Smooth muscle cell (in vitro differentiated cells): ENCODE measurements around the gene TTC38. TPM values are rescaled to one million over a fixed set of nuclear protein-coding genes. Genes with fewer than 3 reads are reported as not detected.

Experiments used
- DNase-seq: peaks from one replicate; lab custom pipeline; 2025; ENCODE audit not compliant: unreplicated experiment; lab: John Stamatoyannopoulos, UW
- H2AFZ ChIP-seq: fragments of 200-600 bp; sonication (generic); 2 replicates; pipeline ENCODE4 v1.6.0; 2016; ENCODE audit warnings: antibody characterized with exemption, low read depth, mild to moderate bottlenecking
- H3F3A ChIP-seq: fragments of 200-600 bp; sonication (generic); 2 replicates; pipeline ENCODE4 v1.6.0; 2017; ENCODE audit warnings: antibody characterized with exemption, low read depth
- H3K27ac ChIP-seq: fragments of 200-600 bp; sonication (generic); 2 replicates; pipeline ENCODE4 v1.5.1; 2016; ENCODE audit warnings: low read depth, mild to moderate bottlenecking
- H3K27me3 ChIP-seq: fragments of 200-600 bp; sonication (generic); 2 replicates; pipeline ENCODE4 v1.6.1; 2016; ENCODE audit warnings: low read depth, mild to moderate bottlenecking
- H3K36me3 ChIP-seq: fragments of 200-600 bp; sonication (generic); 2 replicates; pipeline ENCODE4 v1.5.1; 2016; ENCODE audit warnings: low read depth
- H3K4me1 ChIP-seq: fragments of 200-600 bp; sonication (generic); 2 replicates; pipeline ENCODE4 v1.5.1; 2016; ENCODE audit warnings: low read depth
- H3K4me2 ChIP-seq: fragments of 200-600 bp; sonication (generic); 2 replicates; pipeline ENCODE4 v1.6.0; 2016; ENCODE audit warnings: mild to moderate bottlenecking
- H3K4me3 ChIP-seq: fragments of 200-600 bp; sonication (generic); 2 replicates; pipeline ENCODE4 v1.5.1; 2016; ENCODE audit warnings: mild to moderate bottlenecking
- H3K79me2 ChIP-seq: fragments of 200-600 bp; sonication (generic); 2 replicates; pipeline ENCODE4 v1.6.0; 2016; ENCODE audit warnings: low read depth, mild to moderate bottlenecking
- H3K9ac ChIP-seq: fragments of 200-600 bp; sonication (generic); 2 replicates; pipeline ENCODE4 v1.6.0; 2016; ENCODE audit warnings: low read depth
- H3K9me3 ChIP-seq: fragments of 200-600 bp; sonication (generic); replicated peaks from 2 replicates; pipeline ENCODE4 v1.5.1; 2016; ENCODE audit warnings: low read depth
- H4K20me1 ChIP-seq: fragments of 200-600 bp; sonication (generic); 2 replicates; pipeline ENCODE4 v1.6.0; 2016; ENCODE audit warnings: low read depth
- WGBS: methylation state at CpG from one replicate; pipeline ENCODE4 v1.1.7; 2016; ENCODE audit warnings: low lambda C conversion rate; 5-methylcytosine and 5-hydroxymethylcytosine counted together
- polyA plus RNA-seq: library from polyadenylated mRNA; unstranded; fragments of >200 nt; fragmentation: Nextera tagmentation; extraction: Ambion mirVana; gene quantifications from 2 replicates; pipeline ENCODE4 v1.2.1, GENCODE V29; 2016
- total RNA-seq: library from RNA; depleted of rRNA; stranded (reverse); fragments of >200 nt; gene quantifications from 2 replicates; pipeline ENCODE4 v1.2.3, GENCODE V29; 2014
- TF ChIP-seq, protein P1 (sequence below): fragments of 200-600 bp; sonication (generic); IDR thresholded peaks from 2 replicates; pipeline ENCODE4 v1.5.1; 2017; ENCODE audit warnings: borderline replicate concordance, mild to moderate bottlenecking, antibody characterized with exemption; ENCODE audit not compliant: insufficient read depth, poor library complexity, severe bottlenecking

The TTC38 gene
- total RNA-seq = 24.4 and 35.6 TPM in 2 replicates
- polyA plus RNA-seq = 14.2 and 19.6 TPM in 2 replicates

DNA sequence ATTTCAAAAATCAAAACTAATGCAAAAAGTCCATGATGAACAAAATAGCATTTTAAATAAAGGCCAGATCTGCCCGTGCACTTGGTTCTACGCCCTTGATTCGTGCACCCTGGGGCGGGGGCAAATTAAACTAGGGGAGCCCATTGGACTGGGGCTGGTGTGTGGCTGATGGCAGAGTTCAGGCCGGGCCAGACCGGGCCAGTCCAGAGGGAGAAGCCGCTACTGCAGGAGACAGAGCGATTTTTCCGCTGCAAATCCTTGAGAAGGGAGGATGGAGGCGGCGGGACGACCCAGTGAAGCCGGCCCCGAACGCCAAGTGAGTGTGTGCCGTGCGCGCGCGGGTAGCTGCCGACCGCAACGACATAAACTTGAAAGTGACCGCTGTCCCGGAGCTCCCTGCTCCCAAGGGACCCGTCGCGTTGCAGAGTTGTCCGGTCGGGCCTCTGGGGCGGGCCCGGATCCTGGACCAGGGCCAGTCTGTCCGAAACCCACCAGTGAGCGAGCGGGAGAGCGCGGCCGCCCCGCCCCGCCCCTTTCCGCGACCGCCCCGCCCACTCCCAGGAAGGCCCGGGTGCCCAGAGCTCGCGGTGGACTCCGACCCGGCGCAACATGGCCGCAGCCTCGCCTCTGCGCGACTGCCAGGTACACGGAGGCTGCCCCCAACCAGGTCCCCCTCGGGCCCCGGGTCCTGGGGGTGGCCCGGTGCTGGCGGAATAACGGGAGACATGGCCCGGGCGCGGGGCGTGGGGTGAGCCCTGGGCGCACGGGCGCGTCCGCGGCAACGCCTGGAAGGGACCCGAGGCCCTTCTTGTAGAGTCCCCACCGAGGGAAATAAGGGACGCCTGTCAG, at the start of gene TTC38:
TSS of gene TTC38 (plus strand) at position 578 of the 849 bp plus-strand sequence. CDS start at position 610, 32 bp downstream.
- 3% methylated on average over 61 of the region's 74 CpGs for WGBS

DNA sequence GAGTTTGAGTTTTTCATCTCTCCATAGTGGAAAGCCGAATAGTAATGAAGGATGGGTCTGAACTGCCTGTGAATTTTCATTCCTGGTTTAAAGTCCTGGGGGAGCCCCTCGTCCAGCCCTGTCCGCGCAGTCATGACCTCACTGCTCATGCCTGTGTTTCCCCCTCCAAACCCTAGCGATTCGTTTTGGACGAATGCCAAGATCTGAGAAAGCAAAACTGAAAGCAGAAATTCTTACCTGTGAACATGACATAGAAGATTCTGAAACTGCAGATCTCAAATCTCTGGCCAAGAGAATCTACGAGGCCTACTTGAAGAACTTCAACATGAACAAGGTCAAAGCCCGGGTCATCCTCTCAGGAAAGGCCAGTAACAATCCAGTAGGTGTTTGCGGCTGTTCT, 48.2 kb upstream of the TTC38 start:
- no peaks in the 10 kb centered on the region for H3K27me3 ChIP-seq
- H3K4me3 ChIP-seq = no peak overlapping the region
- WGBS = 97% methylated on average over 10 of the region's 10 CpGs
- H3K27ac ChIP-seq = no peak overlapping the region
- no peak for DNase-seq
- H3K4me2 ChIP-seq = no peak overlapping the region
- H3K36me3 ChIP-seq = peaks cover 4% of the 10 kb centered on the region
- no peaks in the 10 kb centered on the region for H3F3A ChIP-seq
- no peak overlapping the region for H2AFZ ChIP-seq
- H4K20me1 ChIP-seq = no peaks in the 10 kb centered on the region
- H3K9me3 ChIP-seq = no peaks in the 10 kb centered on the region
- TF ChIP-seq, protein P1, sequence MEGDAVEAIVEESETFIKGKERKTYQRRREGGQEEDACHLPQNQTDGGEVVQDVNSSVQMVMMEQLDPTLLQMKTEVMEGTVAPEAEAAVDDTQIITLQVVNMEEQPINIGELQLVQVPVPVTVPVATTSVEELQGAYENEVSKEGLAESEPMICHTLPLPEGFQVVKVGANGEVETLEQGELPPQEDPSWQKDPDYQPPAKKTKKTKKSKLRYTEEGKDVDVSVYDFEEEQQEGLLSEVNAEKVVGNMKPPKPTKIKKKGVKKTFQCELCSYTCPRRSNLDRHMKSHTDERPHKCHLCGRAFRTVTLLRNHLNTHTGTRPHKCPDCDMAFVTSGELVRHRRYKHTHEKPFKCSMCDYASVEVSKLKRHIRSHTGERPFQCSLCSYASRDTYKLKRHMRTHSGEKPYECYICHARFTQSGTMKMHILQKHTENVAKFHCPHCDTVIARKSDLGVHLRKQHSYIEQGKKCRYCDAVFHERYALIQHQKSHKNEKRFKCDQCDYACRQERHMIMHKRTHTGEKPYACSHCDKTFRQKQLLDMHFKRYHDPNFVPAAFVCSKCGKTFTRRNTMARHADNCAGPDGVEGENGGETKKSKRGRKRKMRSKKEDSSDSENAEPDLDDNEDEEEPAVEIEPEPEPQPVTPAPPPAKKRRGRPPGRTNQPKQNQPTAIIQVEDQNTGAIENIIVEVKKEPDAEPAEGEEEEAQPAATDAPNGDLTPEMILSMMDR = no peak
- H3K9ac ChIP-seq = no peak overlapping the region
- no peaks in the 10 kb centered on the region for H3K4me1 ChIP-seq
- no peaks in the 10 kb centered on the region for H3K79me2 ChIP-seq

More for the DNA sequence above, at the start of gene TTC38:
- Histone ChIP-seq H3K9me3 (no peaks in the 10 kb centered on the region), H3K27me3 (peaks cover 8% of the 10 kb centered on the region), H3K79me2 (no peaks in the 10 kb centered on the region), H3K4me1 (peaks cover 3% of the 10 kb centered on the region), H3K27ac (no peak within 1 kb of the TSS), H3K9ac (peak within 1 kb of the TSS; percentile 56), H3K36me3 (no peaks in the 10 kb centered on the region), H4K20me1 (no peaks in the 10 kb centered on the region), H3K4me2 (peak within 1 kb of the TSS; percentile 84), H3K4me3 (peak within 1 kb of the TSS; percentile 70), H3F3A (no peaks in the 10 kb centered on the region), H2AFZ (peak within 1 kb of the TSS; percentile 87)
- DNase-seq = peak; percentile 65
- TF ChIP-seq, protein P1 = no peak

DNA sequence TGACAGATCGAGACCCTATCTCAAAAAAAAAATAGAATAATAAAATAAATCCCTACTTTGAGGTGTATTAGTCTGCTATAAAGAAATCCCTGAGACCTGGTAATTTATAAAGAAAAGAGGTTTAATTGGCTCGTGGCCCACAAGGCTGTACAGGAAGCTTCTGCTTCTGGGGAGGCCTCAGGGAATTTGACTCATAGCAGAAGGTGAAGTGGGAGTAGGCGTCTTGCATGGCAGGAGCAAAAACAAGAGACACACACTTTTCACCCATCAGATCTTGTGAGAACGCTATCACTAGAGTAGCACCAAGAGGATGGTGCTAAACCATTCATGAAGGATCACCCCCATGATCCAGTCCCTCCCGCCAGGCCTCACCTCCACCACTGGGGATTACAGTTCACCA, 46.9 kb upstream of the TTC38 start:
- Histone ChIP-seq H3K9me3 (no peaks in the 10 kb centered on the region), H3F3A (no peaks in the 10 kb centered on the region), H3K4me1 (no peaks in the 10 kb centered on the region), H3K79me2 (no peaks in the 10 kb centered on the region), H3K4me2 (no peak overlapping the region), H3K9ac (no peak overlapping the region), H3K4me3 (no peak overlapping the region), H2AFZ (no peak overlapping the region), H3K27me3 (no peaks in the 10 kb centered on the region), H3K36me3 (peaks cover 4% of the 10 kb centered on the region), H3K27ac (no peak overlapping the region), H4K20me1 (no peaks in the 10 kb centered on the region)
- no peak for DNase-seq
- TF ChIP-seq, protein P1 = no peak
- 94% methylated on average over 5 of the region's 5 CpGs for WGBS
